ENCODE results near the gene XRN2.
"Not testable (repeated sequence)": the region's sequence is repeated elsewhere in the genome, so short reads cannot be mapped to it uniquely, and the experiment has no call there.

The XRN2 gene

GRCh38 chr20:21419147-21419546 is 116.0 kb downstream of the XRN2 start:
- DNase-seq: not testable (repeated sequence)

- no peak for DNase-seq
Measured at GRCh38 chr20:21421601-21422236, 118.6 kb downstream of the XRN2 start.

GRCh38 chr20:21423712-21424111 is 120.6 kb downstream of the XRN2 start:
- DNase-seq: not testable (repeated sequence)

GRCh38 chr20:21424846-21425245 is 121.7 kb downstream of the XRN2 start:
- DNase-seq: no peak

GRCh38 chr20:21430020-21430419 is 126.9 kb downstream of the XRN2 start:
- DNase-seq: no peak

GRCh38 chr20:21432911-21433310 is 129.8 kb downstream of the XRN2 start:
- no peak for DNase-seq

GRCh38 chr20:21433329-21433890 is 130.3 kb downstream of the XRN2 start:
- no peak for DNase-seq

- no peak for DNase-seq
Measured at GRCh38 chr20:21435576-21435975, 132.4 kb downstream of the XRN2 start.

GRCh38 chr20:21436205-21436604 is 133.1 kb downstream of the XRN2 start:
- no peak for DNase-seq

- DNase-seq: no peak
Measured at GRCh38 chr20:21437248-21437647, 134.1 kb downstream of the XRN2 start.

- no peak for DNase-seq
Measured at GRCh38 chr20:21437816-21438215, 134.7 kb downstream of the XRN2 start.

Measured in anterior cingulate cortex (tissue), 58 donors.